Measurements from ENCODE around the gene RXRG. TPM values are rescaled to one million over a fixed set of nuclear protein-coding genes. Genes with fewer than 3 reads are reported as not detected.
A peak's percentile ranks its signal among the peaks of the same experiment; 100 is the strongest.

RXRG gene
- total RNA-seq (1 to 10 TPM in 1 of 2 donors, not detected in 1; 2.2 TPM), polyA plus RNA-seq (under 1 TPM in 1 of 2 donors, not detected in 1; 0.23 TPM)
- long read RNA-seq, donor 1, partial matches to known transcripts, result 0 of 1 reads
- long read RNA-seq, donor 1, other reads (novel, unspliced or antisense), result 0 of 1 reads
- long read RNA-seq, donor 2, result 0 reads

DNA sequence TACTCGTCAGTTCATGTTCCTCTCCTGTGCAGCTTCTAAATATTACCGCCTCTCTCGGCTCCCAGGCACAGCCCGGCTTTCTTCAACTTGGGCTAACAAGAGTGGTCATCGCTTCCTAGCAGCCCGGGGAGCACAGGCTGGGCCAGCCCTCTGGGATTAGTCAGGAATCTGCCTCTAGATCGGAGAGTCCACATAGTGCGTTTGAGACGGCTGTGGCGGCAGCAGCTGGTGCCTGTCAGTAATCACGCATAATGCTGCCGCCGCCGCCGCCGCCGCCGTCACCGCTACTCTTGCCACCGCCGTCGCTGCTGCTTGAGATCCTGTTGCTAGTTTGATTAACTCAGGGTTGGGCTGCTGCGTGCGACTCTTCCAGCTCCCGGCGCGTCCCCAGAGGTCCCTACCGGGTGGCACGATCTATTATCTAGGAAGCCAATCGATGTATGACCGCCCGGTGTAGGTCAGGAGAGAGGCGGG, at the start of gene RXRG:
Gene RXRG (minus strand): TSS at position 230 of the 474 bp plus-strand sequence. CDS start 233 bp downstream, outside the sequence.
- H3K4me1 ChIP-seq (ENCODE audit: control insufficient read depth in 1 of 2, insufficient read depth in 2 of 2, low read length in 2 of 2), result peaks cover 0 to 2% of the 10 kb centered on the region in 2 donors
- peaks cover 0 to 1% of the 10 kb centered on the region in 2 donors for H3K27me3 ChIP-seq (ENCODE audit: control insufficient read depth in 1 of 2, insufficient read depth in 2 of 2, low read length in 1 of 2)
- H3K9me3 ChIP-seq (ENCODE audit: control insufficient read depth, low read length), result no peaks in the 10 kb centered on the region
- DNase-seq (peak in 1 of 2 donors; percentile 77), ATAC-seq (ENCODE audit: low FRiP score) (peak; percentile 44)
- WGBS, 2 donors, result 1 to 2% methylated on average over 33 of the region's 33 CpGs
- H3K4me3 ChIP-seq (ENCODE audit: low read length in 2 of 2), result peak within 1 kb of the TSS in 1 of 2 donors; percentile 4
- intact Hi-C loops (cut with DNase I), result no loop called here
- H3K27ac ChIP-seq (ENCODE audit: low read depth in 1 of 2, low read length in 2 of 2), result no peak within 1 kb of the TSS
- H3K36me3 ChIP-seq (ENCODE audit: control insufficient read depth in 1 of 2, insufficient read depth in 2 of 2, low read length in 1 of 2), result no peaks in the 10 kb centered on the region

DNA sequence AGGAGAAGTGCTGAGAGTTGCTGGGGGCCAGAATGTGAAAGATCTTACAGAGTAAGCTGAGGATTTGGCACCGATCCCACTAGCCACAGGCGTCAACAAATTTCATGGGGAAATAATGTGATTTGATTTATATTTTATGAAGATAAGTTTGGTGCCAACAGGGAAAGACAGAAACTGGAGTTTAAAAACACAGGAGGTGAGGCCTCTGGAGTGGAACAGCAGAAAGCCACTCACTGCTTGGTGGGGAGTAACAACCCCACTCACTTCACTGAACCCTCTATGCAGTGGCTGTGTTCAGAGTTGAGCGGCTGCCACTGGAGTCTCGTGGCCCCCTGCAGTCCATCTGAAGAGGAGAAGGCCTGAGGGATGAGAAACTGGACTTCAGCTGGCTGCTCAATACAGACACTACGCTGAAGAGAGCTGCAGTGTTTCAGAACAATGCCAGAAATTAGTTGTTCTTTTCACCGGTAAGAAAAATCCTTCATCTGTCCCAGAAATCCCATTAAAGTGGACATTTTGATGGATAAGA, 48.0 kb upstream of the RXRG start:
- Histone ChIP-seq H3K36me3 (ENCODE audit: control insufficient read depth in 1 of 2, insufficient read depth in 2 of 2, low read length in 1 of 2) (no peaks in the 10 kb centered on the region), H3K4me3 (ENCODE audit: low read length in 2 of 2) (no peak overlapping the region), H3K27me3 (ENCODE audit: control insufficient read depth in 1 of 2, insufficient read depth in 2 of 2, low read length in 1 of 2) (no peaks in the 10 kb centered on the region), H3K27ac (ENCODE audit: low read depth in 1 of 2, low read length in 2 of 2) (no peak overlapping the region), H3K9me3 (ENCODE audit: control insufficient read depth, low read length) (no peaks in the 10 kb centered on the region), H3K4me1 (ENCODE audit: control insufficient read depth in 1 of 2, insufficient read depth in 2 of 2, low read length in 2 of 2) (no peaks in the 10 kb centered on the region)
- DNase-seq (no peak), ATAC-seq (ENCODE audit: low FRiP score) (no peak)
- intact Hi-C loops (cut with DNase I), result no loop called here
- WGBS, 2 donors, result 74 to 85% methylated on average over 6 of the region's 6 CpGs

DNA sequence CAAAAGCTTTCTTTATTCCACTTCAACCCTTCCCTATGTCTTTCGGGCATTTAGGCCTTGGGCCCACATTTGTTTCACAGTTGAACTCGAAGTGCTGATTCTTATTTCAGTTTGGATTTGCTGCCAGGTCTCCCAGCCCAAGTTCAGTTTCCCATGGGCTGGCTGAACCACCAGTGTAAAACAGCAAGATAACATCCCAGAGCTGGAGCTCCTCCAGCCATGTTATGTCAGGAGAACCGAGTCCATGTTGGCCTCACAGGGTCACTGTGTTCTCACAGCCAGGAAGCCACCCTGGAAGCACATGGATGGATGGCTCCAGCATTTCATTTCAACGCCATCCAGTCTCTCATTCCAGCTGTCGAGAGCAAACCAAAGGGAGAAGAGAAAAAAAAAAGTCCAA, 45.2 kb upstream of the RXRG start:
- Histone ChIP-seq H3K36me3 (ENCODE audit: control insufficient read depth in 1 of 2, insufficient read depth in 2 of 2, low read length in 1 of 2) (no peaks in the 10 kb centered on the region), H3K4me1 (ENCODE audit: control insufficient read depth in 1 of 2, insufficient read depth in 2 of 2, low read length in 2 of 2) (no peaks in the 10 kb centered on the region), H3K27ac (ENCODE audit: low read depth in 1 of 2, low read length in 2 of 2) (no peak overlapping the region), H3K27me3 (ENCODE audit: control insufficient read depth in 1 of 2, insufficient read depth in 2 of 2, low read length in 1 of 2) (no peaks in the 10 kb centered on the region), H3K4me3 (ENCODE audit: low read length in 2 of 2) (no peak overlapping the region), H3K9me3 (ENCODE audit: control insufficient read depth, low read length) (no peaks in the 10 kb centered on the region)
- intact Hi-C loops (cut with DNase I), result no loop called here
- ATAC-seq (ENCODE audit: low FRiP score) (peak; percentile 77), DNase-seq (peak in 1 of 2 donors; percentile 60)
- WGBS, 2 donors, result 6 to 7% methylated on average over 5 of the region's 5 CpGs

DNA sequence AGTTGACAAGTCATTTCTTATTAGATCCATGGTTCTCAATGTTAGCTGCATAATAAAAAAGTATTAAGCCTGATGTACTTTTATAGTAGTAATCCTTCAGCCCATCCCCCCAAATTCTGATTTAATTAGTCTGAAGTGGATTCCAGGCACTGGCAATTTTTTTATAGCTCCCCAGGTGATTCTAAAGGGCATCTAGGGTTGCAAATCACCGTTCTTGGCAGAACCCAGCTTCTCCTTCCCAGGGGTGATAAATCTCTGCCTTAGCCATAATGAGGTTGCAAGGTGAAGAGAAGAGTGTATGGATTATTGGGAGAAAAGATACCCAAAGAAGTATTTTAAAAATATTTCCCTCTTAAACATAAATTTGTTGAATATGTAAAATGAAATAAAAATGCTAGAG, 43.0 kb upstream of the RXRG start:
- Histone ChIP-seq H3K9me3 (ENCODE audit: control insufficient read depth, low read length) (no peaks in the 10 kb centered on the region), H3K4me1 (ENCODE audit: control insufficient read depth in 1 of 2, insufficient read depth in 2 of 2, low read length in 2 of 2) (no peaks in the 10 kb centered on the region), H3K4me3 (ENCODE audit: low read length in 2 of 2) (no peak overlapping the region), H3K27me3 (ENCODE audit: control insufficient read depth in 1 of 2, insufficient read depth in 2 of 2, low read length in 1 of 2) (no peaks in the 10 kb centered on the region), H3K27ac (ENCODE audit: low read depth in 1 of 2, low read length in 2 of 2) (no peak overlapping the region), H3K36me3 (ENCODE audit: control insufficient read depth in 1 of 2, insufficient read depth in 2 of 2, low read length in 1 of 2) (no peaks in the 10 kb centered on the region)
- 39 to 43% methylated on average over 1 of the region's 1 CpG for WGBS, 2 donors
- intact Hi-C loops (cut with DNase I), result no loop called here
- DNase-seq, result no peak
- ATAC-seq (ENCODE audit: low FRiP score), result no peak

DNA sequence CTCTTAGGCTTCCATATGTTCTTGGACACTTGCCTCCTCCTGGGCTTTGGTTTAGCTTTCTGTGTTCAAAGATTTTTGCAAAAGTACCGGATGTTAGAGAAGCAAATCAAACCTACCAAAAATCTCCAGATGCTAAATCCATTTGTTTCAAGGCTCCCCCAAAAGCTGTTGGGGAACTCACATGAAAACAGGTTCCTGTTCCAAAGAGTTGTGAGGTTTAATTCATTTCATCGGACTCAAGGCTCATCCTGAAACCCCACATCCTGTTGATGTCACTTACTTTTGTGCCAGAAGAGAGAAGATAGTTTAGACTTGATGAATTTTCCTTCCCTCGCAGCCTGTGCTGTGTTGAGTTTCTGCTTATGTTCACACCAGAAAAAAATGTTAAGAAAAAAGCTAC, 41.7 kb upstream of the RXRG start:
- no peaks in the 10 kb centered on the region for H3K9me3 ChIP-seq (ENCODE audit: control insufficient read depth, low read length)
- no peaks in the 10 kb centered on the region for H3K27me3 ChIP-seq (ENCODE audit: control insufficient read depth in 1 of 2, insufficient read depth in 2 of 2, low read length in 1 of 2)
- 80 to 81% methylated on average over 3 of the region's 3 CpGs for WGBS, 2 donors
- H3K4me1 ChIP-seq (ENCODE audit: control insufficient read depth in 1 of 2, insufficient read depth in 2 of 2, low read length in 2 of 2), result no peaks in the 10 kb centered on the region
- intact Hi-C loops (cut with DNase I), result no loop called here
- ATAC-seq (ENCODE audit: low FRiP score) (no peak), DNase-seq (no peak)
- H3K36me3 ChIP-seq (ENCODE audit: control insufficient read depth in 1 of 2, insufficient read depth in 2 of 2, low read length in 1 of 2), result no peaks in the 10 kb centered on the region
- no peak overlapping the region for H3K4me3 ChIP-seq (ENCODE audit: low read length in 2 of 2)
- no peak overlapping the region for H3K27ac ChIP-seq (ENCODE audit: low read depth in 1 of 2, low read length in 2 of 2)

DNA sequence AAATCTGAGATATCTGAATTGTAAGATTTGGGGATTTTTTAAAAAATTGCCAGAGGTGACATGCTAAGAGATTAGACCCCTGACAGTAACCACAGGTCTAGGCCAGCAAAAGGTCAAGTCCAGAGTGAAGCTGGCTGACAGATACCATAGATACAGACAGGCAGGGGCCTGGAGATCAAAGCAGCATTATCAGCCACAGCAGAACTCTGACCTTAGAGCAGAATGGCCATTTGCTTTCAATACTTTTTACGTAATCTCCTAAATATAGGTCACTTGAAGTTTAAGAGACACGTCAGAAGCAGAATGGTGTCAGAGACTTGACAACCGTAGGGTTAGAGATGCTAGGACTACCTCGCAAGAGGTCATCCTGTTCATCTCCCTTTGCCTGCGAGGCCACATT, 40.8 kb upstream of the RXRG start:
- WGBS, 2 donors, result 90 to 93% methylated on average over 5 of the region's 5 CpGs
- no peak for DNase-seq
- Histone ChIP-seq H3K36me3 (ENCODE audit: control insufficient read depth in 1 of 2, insufficient read depth in 2 of 2, low read length in 1 of 2) (no peaks in the 10 kb centered on the region), H3K4me3 (ENCODE audit: low read length in 2 of 2) (no peak overlapping the region), H3K9me3 (ENCODE audit: control insufficient read depth, low read length) (no peaks in the 10 kb centered on the region), H3K27me3 (ENCODE audit: control insufficient read depth in 1 of 2, insufficient read depth in 2 of 2, low read length in 1 of 2) (no peaks in the 10 kb centered on the region), H3K4me1 (ENCODE audit: control insufficient read depth in 1 of 2, insufficient read depth in 2 of 2, low read length in 2 of 2) (no peaks in the 10 kb centered on the region), H3K27ac (ENCODE audit: low read depth in 1 of 2, low read length in 2 of 2) (no peak overlapping the region)
- ATAC-seq (ENCODE audit: low FRiP score), result no peak
- intact Hi-C loops (cut with DNase I), result no loop called here

DNA sequence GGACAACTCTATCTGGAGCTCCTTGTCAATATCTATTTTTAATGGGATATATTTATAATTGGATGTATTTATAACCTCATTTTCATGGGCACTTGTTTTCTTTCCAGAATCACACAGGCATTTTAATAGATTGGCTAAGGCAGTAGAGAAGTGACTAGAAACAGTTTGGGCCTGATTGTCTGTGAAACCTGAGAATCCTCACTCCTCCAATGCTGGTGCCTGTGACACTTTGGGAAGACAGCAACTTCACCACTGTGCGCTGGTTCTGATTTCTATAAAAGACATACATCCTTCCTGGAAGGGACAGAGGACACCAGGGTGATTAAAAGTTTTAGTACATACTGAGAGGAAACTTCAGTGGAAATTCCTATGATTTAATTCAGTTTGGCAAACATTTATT, 39.6 kb upstream of the RXRG start:
- ATAC-seq (ENCODE audit: low FRiP score) (no peak), DNase-seq (no peak)
- 89 to 96% methylated on average over 1 of the region's 1 CpG for WGBS, 2 donors
- Histone ChIP-seq H3K27ac (ENCODE audit: low read depth in 1 of 2, low read length in 2 of 2) (no peak overlapping the region), H3K27me3 (ENCODE audit: control insufficient read depth in 1 of 2, insufficient read depth in 2 of 2, low read length in 1 of 2) (no peaks in the 10 kb centered on the region), H3K4me3 (ENCODE audit: low read length in 2 of 2) (no peak overlapping the region), H3K4me1 (ENCODE audit: control insufficient read depth in 1 of 2, insufficient read depth in 2 of 2, low read length in 2 of 2) (no peaks in the 10 kb centered on the region), H3K9me3 (ENCODE audit: control insufficient read depth, low read length) (no peaks in the 10 kb centered on the region), H3K36me3 (ENCODE audit: control insufficient read depth in 1 of 2, insufficient read depth in 2 of 2, low read length in 1 of 2) (no peaks in the 10 kb centered on the region)
- intact Hi-C loops (cut with DNase I), result no loop called here

DNA sequence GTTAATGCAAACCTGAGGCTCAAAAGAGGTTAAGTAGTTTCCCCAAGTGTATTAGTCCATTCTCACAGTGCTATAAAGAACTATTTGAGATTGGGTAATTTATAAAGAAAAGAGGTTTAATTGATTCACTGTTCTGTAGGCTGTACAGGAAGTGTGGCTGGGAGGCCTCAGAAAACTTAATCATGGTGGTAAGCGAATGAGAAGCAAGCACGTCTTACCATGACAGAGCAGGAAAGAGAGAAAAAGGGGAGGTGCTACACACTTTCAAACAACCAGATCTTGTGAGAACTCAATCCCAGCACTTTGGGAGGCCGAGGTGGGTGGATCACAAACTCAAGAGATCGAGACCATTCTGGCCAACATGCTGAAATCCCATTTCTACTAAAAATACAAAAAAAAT, 38.5 kb upstream of the RXRG start:
- ATAC-seq (ENCODE audit: low FRiP score) (no peak), DNase-seq (no peak)
- Histone ChIP-seq H3K4me3 (ENCODE audit: low read length in 2 of 2) (no peak overlapping the region), H3K4me1 (ENCODE audit: control insufficient read depth in 1 of 2, insufficient read depth in 2 of 2, low read length in 2 of 2) (no peaks in the 10 kb centered on the region), H3K27ac (ENCODE audit: low read depth in 1 of 2, low read length in 2 of 2) (no peak overlapping the region), H3K36me3 (ENCODE audit: control insufficient read depth in 1 of 2, insufficient read depth in 2 of 2, low read length in 1 of 2) (no peaks in the 10 kb centered on the region), H3K27me3 (ENCODE audit: control insufficient read depth in 1 of 2, insufficient read depth in 2 of 2, low read length in 1 of 2) (no peaks in the 10 kb centered on the region), H3K9me3 (ENCODE audit: control insufficient read depth, low read length) (no peaks in the 10 kb centered on the region)
- intact Hi-C loops (cut with DNase I), result no loop called here
- 91 to 95% methylated on average over 4 of the region's 4 CpGs for WGBS, 2 donors

DNA sequence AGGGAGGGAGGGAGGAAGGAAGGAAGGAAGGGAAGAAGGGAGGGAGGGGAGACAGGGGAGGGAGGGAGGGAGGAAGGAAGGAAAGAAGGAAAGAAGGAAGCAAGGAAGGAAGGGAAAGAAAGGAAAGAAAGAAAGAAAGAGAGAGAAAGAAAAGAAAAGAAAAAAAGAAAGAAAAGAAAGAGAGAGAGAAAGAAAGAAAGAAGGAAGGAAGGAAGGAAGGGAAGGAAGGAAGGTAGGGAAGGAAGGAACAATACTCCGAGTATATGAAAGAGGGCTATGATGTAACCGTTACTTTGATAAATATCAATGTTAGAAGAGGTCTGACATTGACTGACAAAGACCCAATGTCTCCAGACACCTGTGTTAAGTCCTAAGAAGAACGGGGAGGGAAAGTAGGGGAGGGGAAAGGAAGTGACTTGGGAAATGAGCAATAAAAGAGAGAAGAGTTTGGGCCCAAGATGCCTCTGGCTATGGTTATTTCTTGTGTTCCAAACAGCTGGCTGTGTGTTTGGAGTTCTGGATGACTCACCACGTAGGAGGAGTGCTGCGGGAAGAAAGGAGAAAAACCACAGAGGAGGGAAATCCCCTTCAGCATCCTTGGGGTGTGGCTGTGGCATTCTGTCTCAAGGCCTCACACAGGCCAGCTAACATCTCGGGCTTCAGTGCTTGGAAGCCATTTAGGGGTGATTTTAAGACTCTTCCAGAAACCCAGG, 37.0 kb upstream of the RXRG start:
- H3K27me3 ChIP-seq (ENCODE audit: control insufficient read depth in 1 of 2, insufficient read depth in 2 of 2, low read length in 1 of 2), result no peaks in the 10 kb centered on the region
- DNase-seq (no peak), ATAC-seq (ENCODE audit: low FRiP score) (peak; percentile 86)
- 40 to 46% methylated on average over 6 of the region's 6 CpGs for WGBS, 2 donors
- no peak overlapping the region for H3K4me3 ChIP-seq (ENCODE audit: low read length in 2 of 2)
- no peaks in the 10 kb centered on the region for H3K36me3 ChIP-seq (ENCODE audit: control insufficient read depth in 1 of 2, insufficient read depth in 2 of 2, low read length in 1 of 2)
- intact Hi-C loops (cut with DNase I), result no loop called here
- H3K4me1 ChIP-seq (ENCODE audit: control insufficient read depth in 1 of 2, insufficient read depth in 2 of 2, low read length in 2 of 2), result no peaks in the 10 kb centered on the region
- H3K9me3 ChIP-seq (ENCODE audit: control insufficient read depth, low read length), result no peaks in the 10 kb centered on the region
- no peak overlapping the region for H3K27ac ChIP-seq (ENCODE audit: low read depth in 1 of 2, low read length in 2 of 2)
